Measurements from ENCODE around the gene ARHGAP26. TPM values are rescaled to one million over a fixed set of nuclear protein-coding genes. Genes with fewer than 3 reads are reported as not detected.
"Not testable (repeated sequence)": the region's sequence is repeated elsewhere in the genome, so short reads cannot be mapped to it uniquely, and the experiment has no call there.

Gene ARHGAP26
- polyA plus RNA-seq, 3 donors: 26.5 to 56.8 (median 28.7) TPM

DNA sequence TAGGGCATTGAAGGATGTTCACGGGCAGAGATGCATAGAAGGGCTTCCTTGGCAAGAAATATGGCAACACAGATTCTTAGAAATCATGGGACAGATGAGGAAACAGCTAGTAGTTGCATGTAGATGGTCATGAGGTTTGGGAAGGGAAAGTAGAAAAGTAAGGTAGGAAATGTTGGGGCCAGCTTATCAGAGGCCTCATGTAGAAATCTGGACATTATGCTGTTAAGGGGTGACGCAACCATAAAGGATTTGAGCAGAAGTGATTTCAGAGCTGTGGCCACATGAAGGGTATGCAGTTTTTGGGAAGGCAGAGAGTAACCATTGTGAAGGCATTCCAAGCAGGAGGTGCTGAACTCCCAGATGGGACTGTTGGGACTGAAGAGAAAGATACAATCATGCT lies 224.0 kb downstream of the ARHGAP26 start:
- Histone ChIP-seq H3K9ac (ENCODE audit: insufficient read depth, low read length, poor library complexity, severe bottlenecking) (peak overlapping the region; percentile 16), H3K36me3 (replicated peaks in 1 of 2; ENCODE audit: control insufficient read depth in 1 of 2, insufficient read depth in 2 of 2, low read length in 2 of 2) (peaks cover 3 to 4% of the 10 kb centered on the region in 2 donors), H3K9me3 (replicated peaks in 1 of 2; ENCODE audit: control insufficient read depth in 1 of 2, insufficient read depth in 1 of 2, low read length in 2 of 2) (peaks cover 0 to 6% of the 10 kb centered on the region in 2 donors), H2AFZ (ENCODE audit: insufficient read depth, low read depth, low read length, poor library complexity, severe bottlenecking) (no peak overlapping the region), H4K20me1 (ENCODE audit: insufficient read depth, low read length) (no peaks in the 10 kb centered on the region), H3K27me3 (ENCODE audit: control insufficient read depth in 2 of 2, insufficient read depth in 2 of 2, low read length in 2 of 2) (no peaks in the 10 kb centered on the region), H3K4me3 (replicated peaks in 1 of 3; ENCODE audit: low read depth in 2 of 3, low read length in 3 of 3) (no peak overlapping the region), H3K4me1 (ENCODE audit: control insufficient read depth in 1 of 2, insufficient read depth in 2 of 2, low read length in 2 of 2) (peaks cover 29 to 44% of the 10 kb centered on the region in 2 donors), H3K27ac (ENCODE audit: low read depth in 1 of 2, low read length in 2 of 2) (peak overlapping the region in 1 of 2 donors; percentile 69), H3K4me2 (replicated peaks; ENCODE audit: extremely low read depth, low read length, poor library complexity, severe bottlenecking) (no peak overlapping the region), H3K79me2 (ENCODE audit: insufficient read depth, low read length) (peaks cover 39% of the 10 kb centered on the region)
- peak; percentile 63 to 74 (median 66) for DNase-seq
- Mint-ChIP-seq H3K27me3 (ENCODE audit: low read depth in 3 of 3) (no peaks in the 10 kb centered on the region), H3K4me3 (peak overlapping the region in 1 of 2 donors; percentile 8), H3K36me3 (peaks cover 37 to 48% of the 10 kb centered on the region in 2 donors), H3K27ac (peak overlapping the region; percentile 63 to 96 (median 85)), H3K9me3 (peaks cover 2 to 9% (median 5%) of the 10 kb centered on the region in 7 donors), H3K4me1 (peaks cover 58% of the 10 kb centered on the region)
- TF ChIP-seq, protein P1, sequence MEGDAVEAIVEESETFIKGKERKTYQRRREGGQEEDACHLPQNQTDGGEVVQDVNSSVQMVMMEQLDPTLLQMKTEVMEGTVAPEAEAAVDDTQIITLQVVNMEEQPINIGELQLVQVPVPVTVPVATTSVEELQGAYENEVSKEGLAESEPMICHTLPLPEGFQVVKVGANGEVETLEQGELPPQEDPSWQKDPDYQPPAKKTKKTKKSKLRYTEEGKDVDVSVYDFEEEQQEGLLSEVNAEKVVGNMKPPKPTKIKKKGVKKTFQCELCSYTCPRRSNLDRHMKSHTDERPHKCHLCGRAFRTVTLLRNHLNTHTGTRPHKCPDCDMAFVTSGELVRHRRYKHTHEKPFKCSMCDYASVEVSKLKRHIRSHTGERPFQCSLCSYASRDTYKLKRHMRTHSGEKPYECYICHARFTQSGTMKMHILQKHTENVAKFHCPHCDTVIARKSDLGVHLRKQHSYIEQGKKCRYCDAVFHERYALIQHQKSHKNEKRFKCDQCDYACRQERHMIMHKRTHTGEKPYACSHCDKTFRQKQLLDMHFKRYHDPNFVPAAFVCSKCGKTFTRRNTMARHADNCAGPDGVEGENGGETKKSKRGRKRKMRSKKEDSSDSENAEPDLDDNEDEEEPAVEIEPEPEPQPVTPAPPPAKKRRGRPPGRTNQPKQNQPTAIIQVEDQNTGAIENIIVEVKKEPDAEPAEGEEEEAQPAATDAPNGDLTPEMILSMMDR (IDR thresholded peaks at IDR 0.05): no peak
- intact Hi-C loops (cut with micrococcal nuclease): no loop called here
- 44% methylated on average over 2 of the region's 2 CpGs for WGBS (ENCODE audit: insufficient coverage)

DNA sequence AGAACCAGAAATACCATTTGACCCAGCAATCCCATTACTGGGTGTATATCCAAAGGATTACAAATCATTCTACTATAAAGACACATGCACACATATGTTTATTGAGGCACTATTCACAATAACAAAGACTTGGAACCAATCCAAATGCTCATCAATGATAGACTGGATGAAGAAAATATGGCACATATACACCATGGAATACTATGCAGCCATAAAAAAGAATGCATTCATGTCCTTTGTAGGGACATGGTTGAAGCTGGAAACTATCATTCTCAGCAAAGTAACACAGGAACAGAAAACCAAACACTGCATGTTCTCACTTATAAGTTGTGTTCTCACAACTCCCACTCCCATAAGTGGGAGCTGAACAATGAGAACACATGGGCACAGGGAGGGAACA lies 225.4 kb downstream of the ARHGAP26 start:
- DNase-seq; intact Hi-C loops (cut with micrococcal nuclease); H4K20me1 ChIP-seq (ENCODE audit: insufficient read depth, low read length); H3K4me2 ChIP-seq (replicated peaks; ENCODE audit: extremely low read depth, low read length, poor library complexity, severe bottlenecking); H3K27me3 ChIP-seq (ENCODE audit: control insufficient read depth in 2 of 2, insufficient read depth in 2 of 2, low read length in 2 of 2); H3K9me3 Mint-ChIP-seq; H3K4me3 Mint-ChIP-seq; H3K36me3 ChIP-seq (replicated peaks in 1 of 2; ENCODE audit: control insufficient read depth in 1 of 2, insufficient read depth in 2 of 2, low read length in 2 of 2); H2AFZ ChIP-seq (ENCODE audit: insufficient read depth, low read depth, low read length, poor library complexity, severe bottlenecking); H3K9me3 ChIP-seq (replicated peaks in 1 of 2; ENCODE audit: control insufficient read depth in 1 of 2, insufficient read depth in 1 of 2, low read length in 2 of 2); H3K27ac ChIP-seq (ENCODE audit: low read depth in 1 of 2, low read length in 2 of 2); H3K27me3 Mint-ChIP-seq (ENCODE audit: low read depth in 3 of 3); H3K4me3 ChIP-seq (replicated peaks in 1 of 3; ENCODE audit: low read depth in 2 of 3, low read length in 3 of 3); H3K9ac ChIP-seq (ENCODE audit: insufficient read depth, low read length, poor library complexity, severe bottlenecking): not testable (repeated sequence)
- Mint-ChIP-seq H3K36me3 (peaks cover 39 to 57% of the 10 kb centered on the region in 2 donors), H3K4me1 (peaks cover 54% of the 10 kb centered on the region), H3K27ac (peak overlapping the region in 4 of 7 donors; percentile 69 to 96 (median 88))
- Histone ChIP-seq H3K79me2 (ENCODE audit: insufficient read depth, low read length) (peaks cover 50% of the 10 kb centered on the region), H3K4me1 (ENCODE audit: control insufficient read depth in 1 of 2, insufficient read depth in 2 of 2, low read length in 2 of 2) (peaks cover 30 to 58% of the 10 kb centered on the region in 2 donors)
